Fibroblast of villous mesenchyme (primary cell): ENCODE measurements around the gene SHROOM3. TPM values are rescaled to one million over a fixed set of nuclear protein-coding genes. Genes with fewer than 3 reads are reported as not detected.
A peak's percentile ranks its signal among the peaks of the same experiment; 100 is the strongest.

Experiments
- DNase-seq: peaks from one replicate; pipeline ENCODE4 v3.0.0-alpha.2; 2010; ENCODE audit warnings: low read depth
- H3K4me3 ChIP-seq: 2 replicates; pipeline ENCODE4 v1.5.1; 2011; ENCODE audit warnings: low read depth, mild to moderate bottlenecking, low read length
- total RNA-seq: library from RNA; depleted of rRNA; stranded (reverse); fragments of >200 nt; gene quantifications from 2 replicates; pipeline ENCODE4 v1.2.3, GENCODE V29; 2012
- TF ChIP-seq, protein P1 (sequence below): IDR thresholded peaks from 2 replicates; pipeline ENCODE4 v1.5.1; 2012; ENCODE audit warnings: low read depth, mild to moderate bottlenecking, low read length; ENCODE audit not compliant: insufficient read depth

SHROOM3 gene
- total RNA-seq, 1 donor = 27.6 TPM

DNA sequence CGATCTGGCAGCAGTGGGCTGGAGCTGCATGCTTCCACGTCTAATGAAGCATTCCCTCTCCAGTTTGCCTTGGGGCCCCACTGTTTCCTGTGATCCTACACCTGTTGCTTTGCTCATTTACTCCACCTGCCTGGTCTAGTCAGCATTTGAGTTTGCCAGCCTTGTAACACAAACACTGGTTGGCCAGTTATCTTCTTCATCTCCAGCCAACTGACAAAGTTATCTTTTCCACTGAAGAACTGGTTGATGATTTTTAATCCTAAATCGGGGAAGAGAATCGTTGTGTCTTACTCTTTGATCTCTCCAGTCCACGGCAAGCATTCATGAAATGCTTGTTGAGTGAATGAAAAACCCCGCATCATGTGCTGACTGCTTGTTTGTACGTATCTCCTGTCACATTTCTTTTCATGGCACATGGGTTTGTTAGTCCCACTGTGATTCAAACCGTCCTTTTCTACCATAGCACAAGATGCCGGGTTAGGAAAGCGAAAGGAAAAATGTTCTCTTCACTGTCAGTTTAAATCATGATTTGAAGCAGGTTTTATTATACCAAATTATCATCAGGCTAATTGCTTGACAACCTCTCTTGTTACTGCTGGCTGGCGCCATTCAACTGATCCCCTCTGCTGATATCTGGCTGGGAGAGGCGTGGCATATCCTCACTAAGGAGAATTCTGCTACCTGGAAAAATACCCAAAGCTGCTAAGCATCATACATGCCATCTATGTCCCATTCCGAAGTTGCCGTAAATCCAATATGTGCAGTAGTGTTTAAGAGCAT lies 144.8 kb downstream of the SHROOM3 start:
- DNase-seq = no peak
- H3K4me3 ChIP-seq = no peak overlapping the region
- TF ChIP-seq, protein P1, sequence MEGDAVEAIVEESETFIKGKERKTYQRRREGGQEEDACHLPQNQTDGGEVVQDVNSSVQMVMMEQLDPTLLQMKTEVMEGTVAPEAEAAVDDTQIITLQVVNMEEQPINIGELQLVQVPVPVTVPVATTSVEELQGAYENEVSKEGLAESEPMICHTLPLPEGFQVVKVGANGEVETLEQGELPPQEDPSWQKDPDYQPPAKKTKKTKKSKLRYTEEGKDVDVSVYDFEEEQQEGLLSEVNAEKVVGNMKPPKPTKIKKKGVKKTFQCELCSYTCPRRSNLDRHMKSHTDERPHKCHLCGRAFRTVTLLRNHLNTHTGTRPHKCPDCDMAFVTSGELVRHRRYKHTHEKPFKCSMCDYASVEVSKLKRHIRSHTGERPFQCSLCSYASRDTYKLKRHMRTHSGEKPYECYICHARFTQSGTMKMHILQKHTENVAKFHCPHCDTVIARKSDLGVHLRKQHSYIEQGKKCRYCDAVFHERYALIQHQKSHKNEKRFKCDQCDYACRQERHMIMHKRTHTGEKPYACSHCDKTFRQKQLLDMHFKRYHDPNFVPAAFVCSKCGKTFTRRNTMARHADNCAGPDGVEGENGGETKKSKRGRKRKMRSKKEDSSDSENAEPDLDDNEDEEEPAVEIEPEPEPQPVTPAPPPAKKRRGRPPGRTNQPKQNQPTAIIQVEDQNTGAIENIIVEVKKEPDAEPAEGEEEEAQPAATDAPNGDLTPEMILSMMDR = no peak

DNA sequence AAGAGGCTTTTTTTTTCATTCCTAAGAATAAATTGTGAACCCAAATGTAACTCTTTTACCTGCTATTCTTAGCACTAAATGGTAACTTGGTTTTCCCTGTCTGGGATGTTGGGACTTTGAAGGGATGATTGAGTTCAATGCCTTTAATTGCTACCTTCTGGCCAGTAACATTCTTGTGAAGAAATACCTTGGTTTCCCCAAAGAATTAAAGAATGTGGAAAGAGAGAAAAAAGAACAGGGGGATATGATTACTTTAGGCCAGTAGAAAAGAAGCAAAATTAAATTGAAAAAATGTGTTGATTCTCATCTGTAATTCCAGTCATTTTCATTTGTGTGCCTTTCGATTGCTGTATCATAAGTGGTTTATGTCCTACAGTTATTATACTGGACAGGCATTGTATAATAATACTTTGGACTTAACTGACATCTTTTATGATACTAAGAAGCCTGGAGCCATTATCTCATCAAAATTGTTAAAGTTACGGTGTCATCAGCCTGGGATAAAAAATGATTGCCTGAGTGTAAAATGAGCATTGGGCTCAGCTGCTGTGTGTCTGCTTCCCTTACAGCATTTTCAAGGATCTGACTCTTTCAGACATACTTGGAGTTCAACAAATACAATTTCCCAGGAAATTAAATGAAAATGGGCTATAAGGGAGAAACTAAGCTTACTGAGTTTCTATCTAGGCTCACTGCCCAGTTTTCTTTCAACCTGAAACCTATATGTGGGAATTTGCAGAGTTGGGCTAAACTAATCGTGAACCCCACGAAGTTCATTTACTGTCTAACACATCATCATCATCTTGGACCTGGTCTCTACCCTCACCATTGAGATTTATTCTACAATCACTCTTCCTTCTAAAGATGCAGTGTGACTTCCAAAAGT lies 146.3 kb downstream of the SHROOM3 start:
- DNase-seq = peak; percentile 49
- no peak overlapping the region for H3K4me3 ChIP-seq

DNA sequence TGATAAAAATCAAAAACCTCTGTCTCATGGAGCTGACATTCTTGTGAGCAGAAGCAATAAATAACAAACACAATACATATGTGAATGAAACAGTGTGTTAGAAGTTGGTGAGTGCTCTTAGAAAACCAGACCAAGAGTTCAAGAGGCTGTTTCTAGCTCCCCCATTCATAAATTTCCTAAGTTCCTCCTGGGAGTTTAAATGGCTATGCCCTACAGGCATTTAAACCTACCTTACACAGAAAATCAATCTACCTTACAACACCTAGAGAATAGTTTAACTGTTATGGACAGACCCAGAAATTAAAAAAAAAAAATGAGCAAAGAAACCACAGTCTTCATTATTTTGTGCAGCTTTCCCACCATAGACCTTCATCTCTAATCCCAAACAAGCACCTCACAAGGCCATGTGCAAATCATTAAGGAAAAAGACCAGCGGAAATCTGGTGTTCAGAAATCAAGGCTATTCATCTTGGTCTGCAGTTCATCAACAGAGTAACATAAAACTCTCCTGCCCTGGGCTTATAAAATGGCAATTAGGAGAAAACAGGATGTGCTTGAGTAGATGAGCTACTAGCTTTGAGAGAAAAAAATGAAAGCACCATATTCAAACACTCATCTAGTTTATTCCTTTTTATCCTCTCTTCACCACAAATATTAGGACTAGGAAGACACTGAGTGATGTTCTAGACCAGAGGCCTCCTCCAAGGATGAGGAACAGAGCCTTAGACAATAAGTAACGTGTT lies 147.2 kb downstream of the SHROOM3 start:
- DNase-seq = peak; percentile 87
- TF ChIP-seq, protein P1 = no peak
- H3K4me3 ChIP-seq = no peak overlapping the region

More for the DNA sequence above, 146.3 kb downstream of the SHROOM3 start:
- TF ChIP-seq, protein P1 = no peak

DNA sequence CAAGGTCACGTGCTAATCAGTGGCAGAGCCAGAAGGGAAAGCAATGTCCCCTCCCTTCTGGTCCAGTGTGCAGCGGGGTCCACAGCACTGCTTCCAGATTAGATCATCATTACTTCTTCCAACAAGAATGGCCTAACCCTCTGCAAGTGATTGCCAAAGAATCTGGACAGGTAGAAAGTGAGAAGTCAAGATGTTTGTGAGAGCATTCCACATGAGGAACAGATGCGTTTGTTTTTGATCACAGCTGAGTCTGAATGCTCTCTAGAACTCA lies 147.7 kb downstream of the SHROOM3 start:
- TF ChIP-seq, protein P1 = no peak
- no peak overlapping the region for H3K4me3 ChIP-seq
- no peak for DNase-seq

DNA sequence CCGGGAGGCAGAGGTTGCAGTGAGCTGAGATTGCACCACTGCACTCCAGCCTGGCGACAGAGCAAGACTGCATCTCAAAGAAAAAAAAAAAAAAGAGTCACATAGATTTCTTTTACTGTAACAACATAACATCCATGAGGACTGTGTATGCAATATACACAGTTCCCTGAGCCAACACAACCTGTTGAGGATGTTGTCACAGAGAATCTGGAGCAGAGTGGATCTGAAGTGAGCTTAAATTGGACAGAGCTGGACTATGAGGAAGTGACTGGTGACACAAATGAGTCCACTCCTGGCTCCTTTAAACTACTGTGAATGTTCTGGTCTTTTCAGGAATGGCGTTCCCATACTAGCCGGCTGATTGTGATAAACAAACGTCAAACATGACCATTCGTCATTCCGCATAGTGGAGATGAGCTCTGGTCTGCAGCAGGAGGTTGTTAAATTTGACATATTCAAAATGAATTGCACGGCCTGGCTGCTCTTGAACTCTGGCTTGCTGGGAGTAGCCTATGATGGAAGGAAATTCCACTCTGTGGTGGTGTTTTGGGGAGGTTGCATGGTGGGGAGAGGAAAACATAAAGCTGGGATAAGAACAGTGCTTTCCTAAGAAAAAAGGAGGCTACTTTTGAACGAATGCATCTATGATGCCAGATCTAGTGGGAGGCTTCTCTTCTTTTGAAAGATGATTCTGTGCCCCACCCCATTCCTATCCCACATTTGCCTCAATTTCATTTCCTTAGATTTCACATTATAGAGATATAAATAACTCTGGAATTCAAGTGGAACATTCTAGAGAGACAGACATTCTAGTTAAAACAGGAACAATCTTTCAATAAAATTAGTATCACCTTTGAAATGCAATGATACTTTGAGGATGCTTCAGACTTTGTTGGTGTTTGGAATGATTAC lies 149.5 kb downstream of the SHROOM3 start:
- peak; percentile 99 for DNase-seq
- TF ChIP-seq, protein P1 = no peak
- no peak overlapping the region for H3K4me3 ChIP-seq

DNA sequence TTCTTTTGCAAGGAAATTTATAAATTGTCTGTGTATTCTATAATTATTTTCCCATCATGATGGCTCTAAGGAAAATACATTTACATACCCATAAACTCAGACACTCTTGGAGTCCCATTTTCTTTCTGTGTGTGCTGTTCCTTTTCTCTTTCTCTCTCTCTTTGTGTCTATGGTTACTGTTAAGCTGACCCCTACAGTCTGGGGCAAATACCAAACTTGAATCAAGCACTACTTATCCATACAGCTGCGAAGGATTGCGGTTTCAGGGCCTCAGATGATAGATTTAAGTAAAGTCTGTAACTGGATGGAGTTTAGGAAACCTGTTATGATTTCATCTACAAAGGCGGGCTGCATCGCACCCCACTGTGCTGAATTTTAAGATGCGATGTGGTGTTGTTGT lies 150.2 kb downstream of the SHROOM3 start:
- peak; percentile 94 for DNase-seq
- H3K4me3 ChIP-seq = no peak overlapping the region
- TF ChIP-seq, protein P1 = no peak
